ENCODE data around the gene PRG3. TPM values are rescaled to one million over a fixed set of nuclear protein-coding genes. Genes with fewer than 3 reads are reported as not detected.

The PRG3 gene
- total RNA-seq, 1 experiment from 2014 or later: not detected

DNA sequence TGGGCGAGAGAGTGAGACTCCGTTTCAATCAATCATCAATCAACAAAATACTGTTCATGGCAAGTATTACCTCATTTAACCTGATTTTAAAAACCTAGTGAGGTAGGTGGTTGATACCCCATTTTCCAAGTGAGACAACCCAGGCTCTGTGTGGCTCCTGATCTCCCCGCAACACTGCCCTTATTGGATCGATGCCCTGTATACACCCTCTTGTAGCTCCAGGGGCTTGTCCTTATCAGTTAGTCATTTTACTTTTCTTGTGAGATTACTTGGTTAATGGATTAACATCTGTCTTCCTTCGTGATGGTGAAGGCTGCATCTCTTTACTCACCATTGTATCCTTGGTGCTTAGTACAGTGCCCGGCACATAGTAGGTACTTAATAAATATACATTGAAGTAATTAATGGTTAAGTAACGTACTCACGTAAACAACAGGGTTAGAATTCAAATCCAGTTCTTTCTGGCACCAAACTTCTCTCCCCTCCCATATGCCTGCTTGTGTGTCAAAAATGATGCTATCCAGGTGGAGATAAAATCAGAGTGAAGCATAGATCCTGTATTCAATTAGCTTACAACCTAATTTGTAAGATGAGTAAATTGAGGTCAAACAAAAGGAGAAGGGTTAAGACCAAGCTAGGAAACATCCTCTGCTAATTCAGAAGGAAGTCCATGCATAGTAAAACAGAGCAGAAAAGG is 11.3 kb upstream of the PRG3 start:
- no peaks in the 10 kb centered on the region for H4K20me1 ChIP-seq (ENCODE audit: control insufficient read depth, insufficient read depth, insufficient read length)
- Mint-ChIP-seq H3K36me3 (ENCODE audit: insufficient read depth in 1 of 3, low read depth in 3 of 3) (no peaks in the 10 kb centered on the region), H3K4me3 (no peak overlapping the region), H3K4me1 (no peaks in the 10 kb centered on the region), H3K27me3 (ENCODE audit: low read depth) (peaks cover 39% of the 10 kb centered on the region), H3K27ac (peak overlapping the region in 1 of 3 experiments; percentile 33; a peak in 1 of 7 replicates), H3K9me3 (no peaks in the 10 kb centered on the region)
- no peak overlapping the region for H2BK15ac ChIP-seq (ENCODE audit: low read depth, low read length)
- H3K79me2 ChIP-seq (ENCODE audit: insufficient read depth, low read length): no peaks in the 10 kb centered on the region
- no peaks in the 10 kb centered on the region for H3K4me1 ChIP-seq (ENCODE audit: insufficient read depth, low read length)
- TF ChIP-seq, protein P1, sequence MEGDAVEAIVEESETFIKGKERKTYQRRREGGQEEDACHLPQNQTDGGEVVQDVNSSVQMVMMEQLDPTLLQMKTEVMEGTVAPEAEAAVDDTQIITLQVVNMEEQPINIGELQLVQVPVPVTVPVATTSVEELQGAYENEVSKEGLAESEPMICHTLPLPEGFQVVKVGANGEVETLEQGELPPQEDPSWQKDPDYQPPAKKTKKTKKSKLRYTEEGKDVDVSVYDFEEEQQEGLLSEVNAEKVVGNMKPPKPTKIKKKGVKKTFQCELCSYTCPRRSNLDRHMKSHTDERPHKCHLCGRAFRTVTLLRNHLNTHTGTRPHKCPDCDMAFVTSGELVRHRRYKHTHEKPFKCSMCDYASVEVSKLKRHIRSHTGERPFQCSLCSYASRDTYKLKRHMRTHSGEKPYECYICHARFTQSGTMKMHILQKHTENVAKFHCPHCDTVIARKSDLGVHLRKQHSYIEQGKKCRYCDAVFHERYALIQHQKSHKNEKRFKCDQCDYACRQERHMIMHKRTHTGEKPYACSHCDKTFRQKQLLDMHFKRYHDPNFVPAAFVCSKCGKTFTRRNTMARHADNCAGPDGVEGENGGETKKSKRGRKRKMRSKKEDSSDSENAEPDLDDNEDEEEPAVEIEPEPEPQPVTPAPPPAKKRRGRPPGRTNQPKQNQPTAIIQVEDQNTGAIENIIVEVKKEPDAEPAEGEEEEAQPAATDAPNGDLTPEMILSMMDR (conservative IDR thresholded peaks at IDR 0.05): no peak
- no peak for DNase-seq
- no peak overlapping the region for H3K56ac ChIP-seq (ENCODE audit: insufficient read length, low read depth, low read length)
- no peak overlapping the region for H4K5ac ChIP-seq (ENCODE audit: insufficient read length, low read depth, low read length)
- no peaks in the 10 kb centered on the region for H3K79me1 ChIP-seq (ENCODE audit: insufficient read depth, low read depth, low read length, poor library complexity, severe bottlenecking)
- no peak overlapping the region for H3K14ac ChIP-seq (ENCODE audit: insufficient read depth, low read length)
- no peak overlapping the region for H3K9ac ChIP-seq (ENCODE audit: extremely low read depth, insufficient read length, low read length)
- no peak overlapping the region for H3K23ac ChIP-seq (ENCODE audit: insufficient read length, low read depth, low read length)
- H3K27me3 ChIP-seq (ENCODE audit: insufficient read depth, low read length): no peaks in the 10 kb centered on the region; the same call in 1 of the 2 replicates
- H2BK120ac ChIP-seq (ENCODE audit: low read depth, low read length, poor library complexity, severe bottlenecking): no peak overlapping the region
- H2BK5ac ChIP-seq (ENCODE audit: insufficient read length, low read length): no peak overlapping the region
- H3K4me2 ChIP-seq (ENCODE audit: insufficient read depth, insufficient read length, low read length): no peak overlapping the region
- no peak overlapping the region for H2AFZ ChIP-seq (ENCODE audit: low read length)
- WGBS (ENCODE audit: extremely low coverage, insufficient read length, low lambda C conversion rate): no CpG with 5 or more reads among the region's 8 CpGs
- H3K4ac ChIP-seq (ENCODE audit: low read depth, low read length): no peak overlapping the region
- H3K9me3 ChIP-seq (ENCODE audit: control insufficient read depth, low read depth, low read length): no peaks in the 10 kb centered on the region
- no peaks in the 10 kb centered on the region for H3K23me2 ChIP-seq (ENCODE audit: insufficient read length, low read depth, low read length, poor library complexity, severe bottlenecking)
- H3K27ac ChIP-seq (ENCODE audit: insufficient read length, low read depth, low read length): no peak overlapping the region
- no peak overlapping the region for H4K8ac ChIP-seq (replicated peaks; ENCODE audit: insufficient read length, low read depth, low read length)
- no peak overlapping the region for H2BK20ac ChIP-seq (ENCODE audit: low read depth, low read length, poor library complexity, severe bottlenecking)
- H2BK12ac ChIP-seq (ENCODE audit: insufficient read length, low read depth, low read length): no peak overlapping the region
- no peak overlapping the region for H3K18ac ChIP-seq (ENCODE audit: insufficient read length, low read depth, low read length)
- H3T11ph ChIP-seq (ENCODE audit: low read length): no peak overlapping the region
- H2AK5ac ChIP-seq (ENCODE audit: insufficient read length, low read length): no peak overlapping the region
- H4K91ac ChIP-seq (ENCODE audit: insufficient read length, low read depth, low read length): no peak overlapping the region

Data from H9 (cell line).